Measurements from ENCODE around the gene SEMA3D. TPM values are rescaled to one million over a fixed set of nuclear protein-coding genes. Genes with fewer than 3 reads are reported as not detected.

Gene SEMA3D
- total RNA-seq, 1 experiment from 2014 or later = 0.61 TPM

GRCh38 chr7:85023916-85024315 lies 162.9 kb downstream of the SEMA3D start:
- Histone ChIP-seq H3K4me3 (ENCODE audit: low read depth, low read length) (no peak overlapping the region), H3K27me3 (replicated peaks; ENCODE audit: control insufficient read depth, insufficient read depth, low read length) (no peaks in the 10 kb centered on the region), H3K4me1 (no peaks in the 10 kb centered on the region), H3K9me3 (no peaks in the 10 kb centered on the region), H3K36me3 (ENCODE audit: control insufficient read depth, insufficient read depth, low read length) (no peaks in the 10 kb centered on the region)
- Mint-ChIP-seq H3K9me3 (ENCODE audit: unreplicated experiment) (no peaks in the 10 kb centered on the region), H3K27ac (ENCODE audit: unreplicated experiment) (no peak overlapping the region), H3K4me3 (ENCODE audit: unreplicated experiment) (no peak overlapping the region), H3K36me3 (ENCODE audit: insufficient read depth, unreplicated experiment) (no peaks in the 10 kb centered on the region), H3K4me1 (ENCODE audit: low read depth, unreplicated experiment) (no peaks in the 10 kb centered on the region), H3K27me3 (ENCODE audit: insufficient read depth, unreplicated experiment) (peaks cover under 1% of the 10 kb centered on the region)
- ChIA-PET POLR2A (no interaction called here), CTCF (no interaction called here)
- intact Hi-C loops (cut with micrococcal nuclease; ENCODE audit: unreplicated experiment) = loop anchor here (1.0 to 10.0 kb wide), 7 partner anchors 110 to 1088 kb away; partner anchors contain the start of gene SEMA3A
- no peak for DNase-seq
- TF ChIP-seq, protein P1, sequence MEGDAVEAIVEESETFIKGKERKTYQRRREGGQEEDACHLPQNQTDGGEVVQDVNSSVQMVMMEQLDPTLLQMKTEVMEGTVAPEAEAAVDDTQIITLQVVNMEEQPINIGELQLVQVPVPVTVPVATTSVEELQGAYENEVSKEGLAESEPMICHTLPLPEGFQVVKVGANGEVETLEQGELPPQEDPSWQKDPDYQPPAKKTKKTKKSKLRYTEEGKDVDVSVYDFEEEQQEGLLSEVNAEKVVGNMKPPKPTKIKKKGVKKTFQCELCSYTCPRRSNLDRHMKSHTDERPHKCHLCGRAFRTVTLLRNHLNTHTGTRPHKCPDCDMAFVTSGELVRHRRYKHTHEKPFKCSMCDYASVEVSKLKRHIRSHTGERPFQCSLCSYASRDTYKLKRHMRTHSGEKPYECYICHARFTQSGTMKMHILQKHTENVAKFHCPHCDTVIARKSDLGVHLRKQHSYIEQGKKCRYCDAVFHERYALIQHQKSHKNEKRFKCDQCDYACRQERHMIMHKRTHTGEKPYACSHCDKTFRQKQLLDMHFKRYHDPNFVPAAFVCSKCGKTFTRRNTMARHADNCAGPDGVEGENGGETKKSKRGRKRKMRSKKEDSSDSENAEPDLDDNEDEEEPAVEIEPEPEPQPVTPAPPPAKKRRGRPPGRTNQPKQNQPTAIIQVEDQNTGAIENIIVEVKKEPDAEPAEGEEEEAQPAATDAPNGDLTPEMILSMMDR (IDR thresholded peaks at IDR 0.05; ENCODE audit: insufficient read depth in 1 of 2, low read depth in 1 of 2, low read length in 1 of 2, severe bottlenecking in 1 of 2, unreplicated experiment in 1 of 2) = no peak
- no TSS peak for BruUV-seq (replicated peaks)

GRCh38 chr7:85023066-85023712 lies 163.7 kb downstream of the SEMA3D start:
- Histone ChIP-seq H3K4me1 (no peaks in the 10 kb centered on the region), H3K36me3 (ENCODE audit: control insufficient read depth, insufficient read depth, low read length) (no peaks in the 10 kb centered on the region), H3K9me3 (no peaks in the 10 kb centered on the region), H3K4me3 (ENCODE audit: low read depth, low read length) (no peak overlapping the region), H3K27me3 (replicated peaks; ENCODE audit: control insufficient read depth, insufficient read depth, low read length) (no peaks in the 10 kb centered on the region)
- Mint-ChIP-seq H3K27ac (ENCODE audit: unreplicated experiment) (no peak overlapping the region), H3K36me3 (ENCODE audit: insufficient read depth, unreplicated experiment) (no peaks in the 10 kb centered on the region), H3K4me1 (ENCODE audit: low read depth, unreplicated experiment) (no peaks in the 10 kb centered on the region), H3K9me3 (ENCODE audit: unreplicated experiment) (no peaks in the 10 kb centered on the region), H3K4me3 (ENCODE audit: unreplicated experiment) (no peak overlapping the region), H3K27me3 (ENCODE audit: insufficient read depth, unreplicated experiment) (no peaks in the 10 kb centered on the region)
- ChIA-PET CTCF (no interaction called here), POLR2A (no interaction called here)
- no TSS peak for BruUV-seq (replicated peaks)
- TF ChIP-seq, protein P1 (IDR thresholded peaks at IDR 0.05; ENCODE audit: insufficient read depth in 1 of 2, low read depth in 1 of 2, low read length in 1 of 2, severe bottlenecking in 1 of 2, unreplicated experiment in 1 of 2) = peak; percentile 63 to 72
- peak in 1 of 2 experiments; percentile 63 for DNase-seq
- intact Hi-C loops (cut with micrococcal nuclease; ENCODE audit: unreplicated experiment) = loop anchor here (1.0 to 10.0 kb wide), 7 partner anchors 109 to 1087 kb away; partner anchors contain the start of gene SEMA3A

GRCh38 chr7:85022064-85022697 lies 164.7 kb downstream of the SEMA3D start:
- intact Hi-C loops (cut with micrococcal nuclease; ENCODE audit: unreplicated experiment) = loop anchor here (2.0 to 10.0 kb wide), 4 partner anchors 267 to 827 kb away; partner anchors contain the start of gene SEMA3A
- CTCF ChIA-PET = no interaction called here
- H3K9me3 Mint-ChIP-seq (ENCODE audit: unreplicated experiment) = no peaks in the 10 kb centered on the region
- H3K4me3 ChIP-seq (ENCODE audit: low read depth, low read length) = no peak overlapping the region
- H3K9me3 ChIP-seq = no peaks in the 10 kb centered on the region
- POLR2A ChIA-PET = no interaction called here
- no peaks in the 10 kb centered on the region for H3K36me3 Mint-ChIP-seq (ENCODE audit: insufficient read depth, unreplicated experiment)
- H3K36me3 ChIP-seq (ENCODE audit: control insufficient read depth, insufficient read depth, low read length) = no peaks in the 10 kb centered on the region
- BruUV-seq (replicated peaks) = no TSS peak
- no peak overlapping the region for H3K27ac Mint-ChIP-seq (ENCODE audit: unreplicated experiment)
- no peak overlapping the region for H3K4me3 Mint-ChIP-seq (ENCODE audit: unreplicated experiment)
- H3K27me3 ChIP-seq (replicated peaks; ENCODE audit: control insufficient read depth, insufficient read depth, low read length) = no peaks in the 10 kb centered on the region
- no peak for DNase-seq
- no peaks in the 10 kb centered on the region for H3K4me1 ChIP-seq
- peaks cover under 1% of the 10 kb centered on the region for H3K27me3 Mint-ChIP-seq (ENCODE audit: insufficient read depth, unreplicated experiment)
- TF ChIP-seq, protein P1 (IDR thresholded peaks at IDR 0.05; ENCODE audit: insufficient read depth in 1 of 2, low read depth in 1 of 2, low read length in 1 of 2, severe bottlenecking in 1 of 2, unreplicated experiment in 1 of 2) = no peak
- no peaks in the 10 kb centered on the region for H3K4me1 Mint-ChIP-seq (ENCODE audit: low read depth, unreplicated experiment)

Data from Caco-2 (cell line).